ENCODE measurements around the gene RHBDL1. TPM values are rescaled to one million over a fixed set of nuclear protein-coding genes. Genes with fewer than 3 reads are reported as not detected.

Gene RHBDL1
- total RNA-seq, 4 donors from 2014 or later = 1.2 to 8.9 (median 3.9) TPM

DNA sequence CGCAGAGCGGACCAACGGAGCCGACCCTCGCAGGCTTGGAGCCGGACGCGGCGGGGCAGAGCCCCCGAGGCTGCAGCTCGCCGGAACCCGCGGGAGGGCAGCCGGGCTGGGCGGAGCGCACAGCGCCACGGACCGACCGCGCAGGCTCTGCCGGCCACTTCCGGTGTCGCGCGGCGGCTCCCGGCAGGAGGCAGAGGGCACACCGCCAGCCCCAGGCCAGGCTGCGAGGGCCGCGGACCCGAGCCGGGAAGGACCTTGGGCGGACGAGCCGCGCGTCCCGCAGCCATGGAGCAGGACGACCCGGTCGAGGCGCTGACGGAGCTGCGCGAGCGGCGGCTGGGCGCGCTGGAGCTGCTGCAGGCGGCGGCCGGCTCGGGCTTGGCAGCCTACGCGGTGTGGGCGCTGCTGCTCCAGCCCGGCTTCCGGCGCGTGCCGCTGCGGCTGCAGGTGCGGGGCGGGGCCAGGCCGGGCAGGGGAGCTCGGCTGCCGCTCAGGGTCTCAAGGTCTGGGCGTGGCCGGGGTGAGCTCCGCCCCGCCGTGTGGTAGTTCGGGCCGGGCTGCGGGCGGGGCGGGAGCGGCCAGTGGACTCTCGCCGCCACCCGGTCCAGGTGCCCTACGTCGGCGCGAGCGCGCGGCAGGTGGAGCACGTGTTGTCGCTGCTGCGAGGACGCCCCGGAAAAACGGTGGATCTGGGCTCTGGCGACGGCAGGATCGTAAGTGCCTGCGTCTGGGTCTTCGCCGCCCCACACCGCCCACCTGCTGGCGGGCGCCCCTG, 45.7 kb downstream of the RHBDL1 start, which contains the start of gene ANTKMT:
ANTKMT (plus strand) TSS at position 157 of the 775 bp plus-strand sequence; CDS start at position 286, 129 bp downstream.
- H3K9me3 ChIP-seq = no peaks in the 10 kb centered on the region
- H3K4me3 ChIP-seq = peak within 1 kb of the TSS; percentile 66
- peaks cover 35% of the 10 kb centered on the region for H3K4me1 ChIP-seq
- no peak for DNase-seq (ENCODE audit: low spot score in 2 of 2)
- peaks cover 28% of the 10 kb centered on the region for H3K27me3 ChIP-seq
- H3K36me3 ChIP-seq = no peaks in the 10 kb centered on the region
- TF ChIP-seq POLR2A (IDR thresholded peaks at IDR 0.05) = no peak
- peak in 1 of 3 donors; percentile 4 for TF ChIP-seq POLR2AphosphoS5 (IDR thresholded peaks at IDR 0.05)
- H3K27ac ChIP-seq = peak within 1 kb of the TSS; percentile 49
- 0% methylated on average over 3 of the region's 106 CpGs for WGBS

DNA sequence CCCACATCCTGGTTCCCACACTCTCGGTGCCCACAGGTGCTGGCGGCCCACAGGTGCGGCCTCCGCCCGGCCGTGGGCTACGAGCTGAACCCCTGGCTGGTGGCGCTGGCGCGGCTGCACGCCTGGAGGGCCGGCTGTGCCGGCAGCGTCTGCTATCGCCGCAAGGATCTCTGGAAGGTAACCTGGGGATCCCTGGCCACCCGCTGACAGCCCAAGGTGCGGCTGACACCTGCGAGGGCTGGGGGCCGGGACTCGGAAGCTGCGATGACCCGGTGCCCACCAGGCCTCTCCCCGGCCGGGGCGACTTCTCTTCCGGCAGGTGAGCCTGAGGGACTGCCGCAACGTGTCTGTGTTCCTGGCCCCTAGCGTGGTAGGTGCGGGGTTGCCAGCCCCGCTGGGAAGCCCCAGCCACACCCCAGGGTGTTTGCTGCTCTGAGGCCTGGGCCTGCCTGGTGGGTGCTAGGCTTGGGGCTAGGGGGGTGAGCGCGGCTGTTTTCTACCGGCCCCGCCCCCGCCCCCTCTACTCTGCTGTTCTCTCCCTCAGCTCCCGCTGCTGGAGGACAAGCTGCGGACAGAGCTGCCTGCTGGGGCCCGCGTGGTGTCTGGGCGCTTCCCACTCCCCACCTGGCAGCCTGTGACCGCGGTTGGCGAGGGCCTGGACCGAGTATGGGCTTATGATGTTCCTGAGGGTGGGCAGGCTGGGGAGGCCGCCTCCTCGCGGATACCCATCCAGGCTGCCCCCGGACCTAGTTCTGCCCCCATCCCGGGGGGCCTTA, 46.5 kb downstream of the RHBDL1 start:
- no peak for DNase-seq (ENCODE audit: low spot score in 2 of 2)
- peaks cover 37% of the 10 kb centered on the region for H3K4me1 ChIP-seq

DNA sequence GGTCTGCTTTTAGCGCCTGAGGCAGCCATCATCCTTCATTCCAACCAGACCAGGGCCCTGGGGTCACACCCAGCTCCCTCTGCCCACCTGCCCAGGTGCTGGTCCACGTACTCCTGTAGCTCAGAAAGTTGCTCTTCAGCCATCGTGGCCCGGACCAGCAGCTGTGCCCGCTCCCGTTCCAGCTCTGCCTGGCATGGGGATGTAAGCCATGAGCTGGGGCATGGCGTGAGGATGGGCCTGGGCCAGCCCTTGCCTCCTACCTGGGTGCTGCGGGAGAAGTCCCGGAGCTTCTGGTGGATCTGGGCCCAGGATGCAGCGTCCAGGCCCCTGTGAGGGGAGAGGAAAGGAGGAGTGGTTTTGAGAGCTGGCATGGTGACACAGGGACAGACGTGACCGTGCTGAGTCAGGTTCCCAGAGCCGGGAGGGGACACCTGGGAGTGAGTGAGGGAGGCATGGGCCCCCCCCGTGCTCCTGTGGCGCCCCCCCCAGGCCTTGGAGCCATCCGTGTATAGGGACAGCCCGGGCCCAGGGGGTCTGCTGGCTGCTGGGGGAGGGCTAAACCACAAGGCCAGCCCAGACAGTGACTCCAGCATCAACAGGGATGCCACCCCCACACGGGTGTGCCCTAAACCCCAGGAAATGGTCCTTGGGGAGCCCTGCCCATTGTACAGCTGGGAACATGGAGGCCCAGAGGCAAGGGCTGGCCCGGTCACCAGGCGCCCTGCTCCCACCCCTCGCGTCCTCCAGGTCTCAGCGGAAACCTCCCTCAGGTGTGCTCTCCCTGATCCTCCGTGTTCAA, 47.6 kb downstream of the RHBDL1 start:
- DNase-seq (ENCODE audit: low spot score in 2 of 2) = no peak
- no peak overlapping the region for H3K27ac ChIP-seq
- no peak for TF ChIP-seq POLR2AphosphoS5 (IDR thresholded peaks at IDR 0.05)
- no peak for TF ChIP-seq EP300 (IDR thresholded peaks at IDR 0.05)
- no peak for TF ChIP-seq POLR2A (IDR thresholded peaks at IDR 0.05)
- TF ChIP-seq, protein P1, sequence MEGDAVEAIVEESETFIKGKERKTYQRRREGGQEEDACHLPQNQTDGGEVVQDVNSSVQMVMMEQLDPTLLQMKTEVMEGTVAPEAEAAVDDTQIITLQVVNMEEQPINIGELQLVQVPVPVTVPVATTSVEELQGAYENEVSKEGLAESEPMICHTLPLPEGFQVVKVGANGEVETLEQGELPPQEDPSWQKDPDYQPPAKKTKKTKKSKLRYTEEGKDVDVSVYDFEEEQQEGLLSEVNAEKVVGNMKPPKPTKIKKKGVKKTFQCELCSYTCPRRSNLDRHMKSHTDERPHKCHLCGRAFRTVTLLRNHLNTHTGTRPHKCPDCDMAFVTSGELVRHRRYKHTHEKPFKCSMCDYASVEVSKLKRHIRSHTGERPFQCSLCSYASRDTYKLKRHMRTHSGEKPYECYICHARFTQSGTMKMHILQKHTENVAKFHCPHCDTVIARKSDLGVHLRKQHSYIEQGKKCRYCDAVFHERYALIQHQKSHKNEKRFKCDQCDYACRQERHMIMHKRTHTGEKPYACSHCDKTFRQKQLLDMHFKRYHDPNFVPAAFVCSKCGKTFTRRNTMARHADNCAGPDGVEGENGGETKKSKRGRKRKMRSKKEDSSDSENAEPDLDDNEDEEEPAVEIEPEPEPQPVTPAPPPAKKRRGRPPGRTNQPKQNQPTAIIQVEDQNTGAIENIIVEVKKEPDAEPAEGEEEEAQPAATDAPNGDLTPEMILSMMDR (IDR thresholded peaks at IDR 0.05) = no peak
- H3K4me3 ChIP-seq = no peak overlapping the region
- H3K4me1 ChIP-seq = peaks cover 48% of the 10 kb centered on the region
- H3K9me3 ChIP-seq = no peaks in the 10 kb centered on the region
- WGBS = 85% methylated on average over 8 of the region's 24 CpGs
- no peaks in the 10 kb centered on the region for H3K36me3 ChIP-seq
- H3K27me3 ChIP-seq = peaks cover 29% of the 10 kb centered on the region

More for the DNA sequence above, 46.5 kb downstream of the RHBDL1 start:
- Histone ChIP-seq H3K4me3 (peak overlapping the region; percentile 66), H3K27me3 (peaks cover 28% of the 10 kb centered on the region), H3K27ac (no peak overlapping the region), H3K36me3 (no peaks in the 10 kb centered on the region), H3K9me3 (no peaks in the 10 kb centered on the region)
- WGBS = 30% methylated on average over 8 of the region's 51 CpGs
- TF ChIP-seq, protein P1 (IDR thresholded peaks at IDR 0.05) = no peak
- TF ChIP-seq POLR2A (IDR thresholded peaks at IDR 0.05) (no peak), EP300 (IDR thresholded peaks at IDR 0.05) (no peak), POLR2AphosphoS5 (IDR thresholded peaks at IDR 0.05) (no peak)

DNA sequence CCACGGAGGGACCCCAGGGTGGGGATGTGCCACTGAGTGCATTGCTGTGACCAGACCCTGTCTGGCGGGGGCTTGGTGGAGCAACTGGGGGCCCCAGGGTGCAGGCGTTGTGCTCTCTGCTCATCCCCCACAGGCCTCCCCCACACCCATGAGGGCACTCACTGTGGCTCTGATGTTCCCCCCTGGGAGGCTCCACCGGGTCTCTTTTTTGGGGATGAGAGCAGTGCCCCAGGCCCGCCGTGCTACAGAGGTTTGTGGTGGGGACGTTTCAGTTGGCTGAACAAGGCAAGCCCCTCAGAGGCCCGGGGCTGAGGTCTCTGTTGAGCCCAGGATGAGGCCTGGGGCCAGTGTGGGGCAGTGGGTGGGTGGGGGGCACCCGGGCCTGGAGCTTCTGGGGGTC, 48.2 kb downstream of the RHBDL1 start:
- H3K36me3 ChIP-seq = no peaks in the 10 kb centered on the region
- no peaks in the 10 kb centered on the region for H3K9me3 ChIP-seq
- peaks cover 55% of the 10 kb centered on the region for H3K4me1 ChIP-seq
- DNase-seq (ENCODE audit: low spot score in 2 of 2) = no peak
- WGBS = 93% methylated on average over 2 of the region's 9 CpGs
- TF ChIP-seq EP300 (IDR thresholded peaks at IDR 0.05) (no peak), POLR2A (IDR thresholded peaks at IDR 0.05) (no peak), POLR2AphosphoS5 (IDR thresholded peaks at IDR 0.05) (no peak)
- TF ChIP-seq, protein P1 (IDR thresholded peaks at IDR 0.05) = no peak
- H3K27me3 ChIP-seq = peaks cover 33% of the 10 kb centered on the region
- H3K27ac ChIP-seq = no peak overlapping the region
- H3K4me3 ChIP-seq = no peak overlapping the region

DNA sequence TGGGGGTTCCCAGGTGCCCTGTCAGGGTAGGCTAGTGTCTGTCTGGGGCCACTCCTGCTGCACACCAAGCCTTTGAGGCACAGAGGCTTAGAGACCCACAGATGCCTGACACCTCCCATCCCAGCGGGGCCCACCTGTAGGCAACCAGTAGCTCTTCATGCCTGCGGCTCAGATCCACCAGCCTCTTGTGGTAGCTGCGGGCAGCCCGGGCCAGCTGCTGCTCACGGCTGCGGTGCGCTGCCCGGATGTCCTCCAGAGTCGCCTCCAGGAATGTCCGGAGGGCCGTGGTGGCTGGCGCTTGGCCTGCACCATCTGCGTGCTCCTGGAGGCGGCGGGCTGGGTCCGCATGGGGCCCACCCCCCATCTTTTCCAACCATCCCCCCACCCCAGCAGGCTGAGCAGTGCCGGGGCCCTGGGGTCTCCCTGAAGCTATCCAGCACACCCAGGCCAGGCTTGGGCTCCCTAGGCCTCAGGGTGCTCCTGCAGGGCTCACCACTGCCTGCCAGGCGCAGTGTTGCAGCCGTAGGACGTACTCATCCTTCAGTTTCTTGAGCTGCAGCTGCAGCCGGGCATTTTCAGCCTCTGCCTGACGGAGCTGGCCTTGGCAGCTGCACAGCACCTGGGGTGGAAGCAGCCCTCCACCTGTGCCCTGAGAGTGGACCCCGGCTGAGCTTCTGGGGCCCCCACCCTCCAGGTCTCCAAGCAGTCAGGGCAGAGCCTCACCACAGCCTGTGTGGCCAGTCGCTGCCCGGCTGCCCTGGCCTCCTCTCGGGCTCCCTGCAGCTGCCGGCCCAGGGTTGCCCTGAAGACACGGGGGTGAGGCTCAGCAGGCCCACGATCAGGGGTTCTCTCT, 48.9 kb downstream of the RHBDL1 start:
- H3K4me3 ChIP-seq = no peak overlapping the region
- peaks cover 34% of the 10 kb centered on the region for H3K27me3 ChIP-seq
- H3K36me3 ChIP-seq = no peaks in the 10 kb centered on the region
- H3K9me3 ChIP-seq = no peaks in the 10 kb centered on the region
- WGBS = 78% methylated on average over 10 of the region's 29 CpGs
- TF ChIP-seq POLR2AphosphoS5 (IDR thresholded peaks at IDR 0.05) (no peak), POLR2A (IDR thresholded peaks at IDR 0.05) (no peak), EP300 (IDR thresholded peaks at IDR 0.05) (no peak)
- TF ChIP-seq, protein P1 (IDR thresholded peaks at IDR 0.05) = no peak
- no peak for DNase-seq (ENCODE audit: low spot score in 2 of 2)
- H3K4me1 ChIP-seq = peaks cover 57% of the 10 kb centered on the region
- no peak overlapping the region for H3K27ac ChIP-seq
